ENCODE results near the gene CCNH. TPM values are rescaled to one million over a fixed set of nuclear protein-coding genes. Genes with fewer than 3 reads are reported as not detected.

The CCNH gene
- polyA plus RNA-seq, 1 of the 3 experiments (the other 2 are of a cell fraction) = 29.1 TPM

DNA sequence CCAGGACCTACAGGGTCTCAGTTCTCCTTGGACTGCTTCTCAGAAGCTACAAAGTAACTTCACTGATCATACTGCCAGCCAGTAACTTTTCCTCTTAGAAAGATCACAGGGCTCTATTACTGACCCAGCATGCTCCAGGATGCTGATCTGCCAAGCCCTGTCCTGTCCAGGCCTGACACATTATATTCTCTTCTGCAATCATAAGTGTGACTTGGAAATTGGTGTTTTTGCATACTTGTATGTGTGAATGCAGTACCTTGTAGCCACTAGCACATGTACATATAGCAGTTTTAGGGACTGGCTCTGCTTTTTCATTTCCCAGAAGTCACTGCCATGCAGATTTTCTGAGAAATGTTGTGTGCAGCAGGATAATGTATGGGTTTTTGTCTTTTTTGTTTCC, 40.1 kb upstream of the CCNH start:
- TF ChIP-seq, protein P1, sequence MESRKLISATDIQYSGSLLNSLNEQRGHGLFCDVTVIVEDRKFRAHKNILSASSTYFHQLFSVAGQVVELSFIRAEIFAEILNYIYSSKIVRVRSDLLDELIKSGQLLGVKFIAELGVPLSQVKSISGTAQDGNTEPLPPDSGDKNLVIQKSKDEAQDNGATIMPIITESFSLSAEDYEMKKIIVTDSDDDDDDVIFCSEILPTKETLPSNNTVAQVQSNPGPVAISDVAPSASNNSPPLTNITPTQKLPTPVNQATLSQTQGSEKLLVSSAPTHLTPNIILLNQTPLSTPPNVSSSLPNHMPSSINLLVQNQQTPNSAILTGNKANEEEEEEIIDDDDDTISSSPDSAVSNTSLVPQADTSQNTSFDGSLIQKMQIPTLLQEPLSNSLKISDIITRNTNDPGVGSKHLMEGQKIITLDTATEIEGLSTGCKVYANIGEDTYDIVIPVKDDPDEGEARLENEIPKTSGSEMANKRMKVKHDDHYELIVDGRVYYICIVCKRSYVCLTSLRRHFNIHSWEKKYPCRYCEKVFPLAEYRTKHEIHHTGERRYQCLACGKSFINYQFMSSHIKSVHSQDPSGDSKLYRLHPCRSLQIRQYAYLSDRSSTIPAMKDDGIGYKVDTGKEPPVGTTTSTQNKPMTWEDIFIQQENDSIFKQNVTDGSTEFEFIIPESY (IDR thresholded peaks at IDR 0.05; ENCODE audit: borderline replicate concordance, low read depth) = no peak
- TF ChIP-seq EZH2phosphoT487 (IDR thresholded peaks at IDR 0.05; ENCODE audit: borderline replicate concordance, low read depth) = no peak
- no peak for TF ChIP-seq FOSL2 (IDR thresholded peaks at IDR 0.05; ENCODE audit: borderline replicate concordance, low read depth)
- TF ChIP-seq RXRA (IDR thresholded peaks at IDR 0.05; ENCODE audit: borderline replicate concordance, low read depth) = no peak
- TF ChIP-seq TAF1 (IDR thresholded peaks at IDR 0.05; ENCODE audit: borderline replicate concordance, low read depth, low read length) = no peak
- no peak for TF ChIP-seq GATA2 (CRISPR knock-in tag; IDR thresholded peaks at IDR 0.05)
- no peak for TF ChIP-seq RCOR1 (IDR thresholded peaks at IDR 0.05; ENCODE audit: low read length)
- no peak for TF ChIP-seq MAX (IDR thresholded peaks at IDR 0.05; ENCODE audit: low read depth)
- TF ChIP-seq MEF2A (IDR thresholded peaks at IDR 0.05; ENCODE audit: borderline replicate concordance, low read depth) = no peak
- no peak for TF ChIP-seq FOXM1 (IDR thresholded peaks at IDR 0.05; ENCODE audit: low read depth)
- no peak for TF ChIP-seq SIN3A (IDR thresholded peaks at IDR 0.05; ENCODE audit: borderline replicate concordance, low read depth, low read length)
- no peak for TF ChIP-seq PBX3 (IDR thresholded peaks at IDR 0.05)
- TF ChIP-seq, protein P2, sequence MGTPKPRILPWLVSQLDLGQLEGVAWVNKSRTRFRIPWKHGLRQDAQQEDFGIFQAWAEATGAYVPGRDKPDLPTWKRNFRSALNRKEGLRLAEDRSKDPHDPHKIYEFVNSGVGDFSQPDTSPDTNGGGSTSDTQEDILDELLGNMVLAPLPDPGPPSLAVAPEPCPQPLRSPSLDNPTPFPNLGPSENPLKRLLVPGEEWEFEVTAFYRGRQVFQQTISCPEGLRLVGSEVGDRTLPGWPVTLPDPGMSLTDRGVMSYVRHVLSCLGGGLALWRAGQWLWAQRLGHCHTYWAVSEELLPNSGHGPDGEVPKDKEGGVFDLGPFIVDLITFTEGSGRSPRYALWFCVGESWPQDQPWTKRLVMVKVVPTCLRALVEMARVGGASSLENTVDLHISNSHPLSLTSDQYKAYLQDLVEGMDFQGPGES (IDR thresholded peaks at IDR 0.05; ENCODE audit: low read depth, low read length) = no peak
- no peak for TF ChIP-seq POLR2AphosphoS5 (IDR thresholded peaks at IDR 0.05; ENCODE audit: low read depth, low read length)
- no peak for TF ChIP-seq SMC3 (IDR thresholded peaks at IDR 0.05; ENCODE audit: low read depth, low read length)
- TF ChIP-seq ELF1 (IDR thresholded peaks at IDR 0.05) = no peak
- TF ChIP-seq JUND (IDR thresholded peaks at IDR 0.05) = no peak
- Histone ChIP-seq H3F3A (replicated peaks; ENCODE audit: insufficient read depth) (no peaks in the 10 kb centered on the region), H3K9me2 (no peaks in the 10 kb centered on the region), H4K20me1 (ENCODE audit: insufficient read depth) (no peaks in the 10 kb centered on the region), H2AFZ (ENCODE audit: low read depth) (no peak overlapping the region), H3K27me3 (ENCODE audit: insufficient read depth) (no peaks in the 10 kb centered on the region; the same call in 1 of the 2 replicates), H3K4me1 (ENCODE audit: control insufficient read depth in 1 of 2, insufficient read depth in 2 of 2, low read depth in 1 of 2, low read length in 1 of 2) (no peaks in the 10 kb centered on the region), H3K36me3 (replicated peaks in 1 of 2; ENCODE audit: control insufficient read depth in 1 of 2, insufficient read depth in 2 of 2, low read length in 1 of 2) (no peaks in the 10 kb centered on the region), H3K27ac (ENCODE audit: low read depth in 2 of 2, low read length in 1 of 2) (no peak overlapping the region), H3K4me2 (no peak overlapping the region), H3K9ac (no peak overlapping the region), H3K79me2 (ENCODE audit: insufficient read depth) (no peaks in the 10 kb centered on the region), H3K9me3 (no peaks in the 10 kb centered on the region), H3K4me3 (ENCODE audit: low read depth in 2 of 2, low read length in 1 of 2) (no peak overlapping the region)
- CTCF ChIA-PET = no interaction called here
- POLR2A ChIA-PET = no interaction called here
- DNase-seq = no peak
